GM23338 (cell line): Measurements from ENCODE around the gene GALNT9. TPM values are rescaled to one million over a fixed set of nuclear protein-coding genes. Genes with fewer than 3 reads are reported as not detected.

Experiments
- ATAC-seq: fragments of 200-7000 bp; cut with Tn5 transposase; 3 replicates; pipeline ENCODE4 v1.9.1; 2020
- DNase-seq: peaks from one replicate; pipeline ENCODE4 v3.0.0-alpha.2; 2015; ENCODE audit warnings: low spot score
- H2AFZ ChIP-seq: fragments of 200-600 bp; sonication (generic); 2 replicates; pipeline ENCODE4 v1.8.0; 2016; ENCODE audit warnings: antibody characterized with exemption, mild to moderate bottlenecking, moderate library complexity
- H3F3A ChIP-seq: fragments of 200-600 bp; sonication (generic); replicated peaks from 2 replicates; pipeline ENCODE4 v1.8.0; 2017; ENCODE audit warnings: antibody characterized with exemption, mixed run types, low read depth
- H3K27ac ChIP-seq: fragments of 200-600 bp; sonication (generic); 2 replicates; pipeline ENCODE4 v1.6.1; 2016; ENCODE audit warnings: low read depth
- H3K27me3 ChIP-seq: fragments of 200-600 bp; sonication (generic); 2 replicates; pipeline ENCODE4 v1.8.0; 2016; ENCODE audit warnings: mild to moderate bottlenecking, mixed run types, moderate library complexity; ENCODE audit not compliant: insufficient read depth
- H3K36me3 ChIP-seq: fragments of 200-600 bp; sonication (generic); 2 replicates; pipeline ENCODE4 v1.8.0; 2016; ENCODE audit warnings: mild to moderate bottlenecking; ENCODE audit not compliant: insufficient read depth
- H3K4me1 ChIP-seq: fragments of 200-600 bp; sonication (generic); 2 replicates; pipeline ENCODE4 v1.8.0; 2016; ENCODE audit warnings: mild to moderate bottlenecking, moderate library complexity; ENCODE audit not compliant: insufficient read depth
- H3K4me2 ChIP-seq: fragments of 200-600 bp; sonication (generic); 2 replicates; pipeline ENCODE4 v1.7.1; 2017; ENCODE audit warnings: mixed run types
- H3K4me3 ChIP-seq: fragments of 200-600 bp; sonication (generic); 2 replicates; pipeline ENCODE4 v1.6.1; 2016; ENCODE audit warnings: mixed run types
- H3K79me2 ChIP-seq: fragments of 200-600 bp; sonication (generic); replicated peaks from 2 replicates; pipeline ENCODE4 v1.8.0; 2017; ENCODE audit warnings: mild to moderate bottlenecking; ENCODE audit not compliant: insufficient read depth
- H3K9me2 ChIP-seq: fragments of 200-600 bp; sonication (generic); 2 replicates; pipeline ENCODE4 v1.8.0; 2017; ENCODE audit not compliant: insufficient read depth
- H4K20me1 ChIP-seq: fragments of 200-600 bp; sonication (generic); replicated peaks from 2 replicates; pipeline ENCODE4 v1.8.0; 2017; ENCODE audit warnings: mild to moderate bottlenecking; ENCODE audit not compliant: insufficient read depth
- H3K27ac Mint-ChIP-seq: 2 replicates; pipeline ENCODE4 v1.8.0; 2020; ENCODE audit warnings: inconsistent platforms, mild to moderate bottlenecking, moderate library complexity, mixed read lengths
- H3K27me3 Mint-ChIP-seq: 3 replicates; pipeline ENCODE4 v1.8.0; 2022; ENCODE audit warnings: low read depth, mild to moderate bottlenecking, moderate library complexity, mixed read lengths, inconsistent platforms; ENCODE audit not compliant: insufficient read depth, poor library complexity
- H3K36me3 Mint-ChIP-seq: 3 replicates; pipeline ENCODE4 v1.8.0; 2021; ENCODE audit warnings: low read depth, mild to moderate bottlenecking, inconsistent platforms, moderate library complexity, mixed read lengths
- H3K4me1 Mint-ChIP-seq: 3 replicates; pipeline ENCODE4 v1.8.0; 2020; ENCODE audit warnings: mild to moderate bottlenecking, inconsistent platforms, mixed read lengths
- H3K4me3 Mint-ChIP-seq: 3 replicates; pipeline ENCODE4 v1.8.0; 2021; ENCODE audit warnings: moderate library complexity, mild to moderate bottlenecking, inconsistent platforms, mixed read lengths
- H3K9me3 Mint-ChIP-seq: 3 replicates; pipeline ENCODE4 v1.8.0; 2020; ENCODE audit warnings: moderate library complexity, mild to moderate bottlenecking, inconsistent platforms, mixed read lengths
- CREB1 ChIP-seq: fragments of 250-450 bp; sonication (Bioruptor Pico); IDR thresholded peaks from 2 replicates; pipeline ENCODE4 v1.5.0; 2020; ENCODE audit warnings: low read depth, mild to moderate bottlenecking, moderate library complexity
- EZH2 ChIP-seq: fragments of 200-600 bp; sonication (generic); IDR thresholded peaks from one replicate; pipeline ENCODE4 v1.8.0; 2017; ENCODE audit warnings: antibody characterized with exemption, mild to moderate bottlenecking, low read depth; ENCODE audit not compliant: unreplicated experiment
- EZH2phosphoT487 ChIP-seq: fragments of 200-600 bp; sonication (generic); IDR thresholded peaks from one replicate; pipeline ENCODE4 v1.8.1; 2018; ENCODE audit warnings: antibody characterized with exemption; ENCODE audit not compliant: unreplicated experiment
- NANOG ChIP-seq: IDR thresholded peaks from 2 replicates; pipeline ENCODE4 v1.6.1; 2016; ENCODE audit warnings: antibody characterized with exemption, borderline replicate concordance
- STAT1 ChIP-seq: IDR thresholded peaks from one replicate; pipeline ENCODE4 v1.6.1; 2016; ENCODE audit warnings: antibody characterized with exemption; ENCODE audit not compliant: unreplicated experiment
- ZNF114 ChIP-seq: fragments of 250-450 bp; sonication (Bioruptor Pico); IDR thresholded peaks from 2 replicates; pipeline ENCODE4 v1.5.0; 2020; ENCODE audit warnings: mild to moderate bottlenecking, moderate library complexity
- ZNF331 ChIP-seq: fragments of 250-450 bp; sonication (Bioruptor Pico); IDR thresholded peaks from 2 replicates; pipeline ENCODE4 v1.5.0; 2020; ENCODE audit warnings: low read depth, mild to moderate bottlenecking, moderate library complexity
- polyA plus RNA-seq: library from polyadenylated mRNA; unstranded; fragments of >200 nt; fragmentation: Nextera tagmentation; extraction: Ambion mirVana; gene quantifications from 2 replicates; pipeline ENCODE4 v1.2.1, GENCODE V29; 2016
- total RNA-seq: library from RNA; depleted of rRNA; stranded (reverse); fragments of >200 nt; shearing (Covaris generic); gene quantifications from 2 replicates; pipeline ENCODE4 v1.2.3, GENCODE V29; 2014
- TF ChIP-seq, protein P1 (sequence below), 2 experiments: fragments of 200-600 bp in 1 of 2; sonication (generic) in 1 of 2; conservative IDR thresholded peaks; 2 replicates each; pipeline versions ENCODE4 v1.5.1 to v1.6.1; 2016 to 2017; ENCODE audit warnings: antibody characterized with exemption in 2 of 2, low read depth in 2 of 2, mild to moderate bottlenecking in 2 of 2, moderate library complexity in 1 of 2
- TF ChIP-seq, protein P2 (sequence below): IDR thresholded peaks from 2 replicates; pipeline ENCODE4 v1.6.1; 2016; ENCODE audit warnings: antibody characterized with exemption

GALNT9 gene
- total and polyA plus RNA-seq, 2 experiments from 2014 or later = 0.81 to 2.5 TPM

GRCh38 chr12:132306885-132307191 is 22.6 kb downstream of the GALNT9 start:
- Histone ChIP-seq H3F3A (no peaks in the 10 kb centered on the region), H3K36me3 (no peaks in the 10 kb centered on the region), H3K4me2 (no peak overlapping the region), H3K4me3 (no peak overlapping the region), H3K4me1 (no peaks in the 10 kb centered on the region), H4K20me1 (no peaks in the 10 kb centered on the region), H3K9me2 (no peaks in the 10 kb centered on the region), H3K27me3 (no peaks in the 10 kb centered on the region), H3K79me2 (no peaks in the 10 kb centered on the region), H2AFZ (no peak overlapping the region), H3K27ac (no peak overlapping the region)
- TF ChIP-seq STAT1 = no peak
- TF ChIP-seq EZH2 = no peak
- TF ChIP-seq ZNF331 (CRISPR knock-in tag) = no peak
- TF ChIP-seq, protein P1, sequence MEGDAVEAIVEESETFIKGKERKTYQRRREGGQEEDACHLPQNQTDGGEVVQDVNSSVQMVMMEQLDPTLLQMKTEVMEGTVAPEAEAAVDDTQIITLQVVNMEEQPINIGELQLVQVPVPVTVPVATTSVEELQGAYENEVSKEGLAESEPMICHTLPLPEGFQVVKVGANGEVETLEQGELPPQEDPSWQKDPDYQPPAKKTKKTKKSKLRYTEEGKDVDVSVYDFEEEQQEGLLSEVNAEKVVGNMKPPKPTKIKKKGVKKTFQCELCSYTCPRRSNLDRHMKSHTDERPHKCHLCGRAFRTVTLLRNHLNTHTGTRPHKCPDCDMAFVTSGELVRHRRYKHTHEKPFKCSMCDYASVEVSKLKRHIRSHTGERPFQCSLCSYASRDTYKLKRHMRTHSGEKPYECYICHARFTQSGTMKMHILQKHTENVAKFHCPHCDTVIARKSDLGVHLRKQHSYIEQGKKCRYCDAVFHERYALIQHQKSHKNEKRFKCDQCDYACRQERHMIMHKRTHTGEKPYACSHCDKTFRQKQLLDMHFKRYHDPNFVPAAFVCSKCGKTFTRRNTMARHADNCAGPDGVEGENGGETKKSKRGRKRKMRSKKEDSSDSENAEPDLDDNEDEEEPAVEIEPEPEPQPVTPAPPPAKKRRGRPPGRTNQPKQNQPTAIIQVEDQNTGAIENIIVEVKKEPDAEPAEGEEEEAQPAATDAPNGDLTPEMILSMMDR (conservative IDR thresholded peaks at IDR 0.05; ENCODE audit: low read depth in 2 of 2) = no peak
- TF ChIP-seq CREB1 (CRISPR knock-in tag) = no peak
- TF ChIP-seq EZH2phosphoT487 = no peak
- Mint-ChIP-seq H3K27ac (no peak overlapping the region), H3K36me3 (peaks cover 3% of the 10 kb centered on the region), H3K9me3 (peaks cover 17% of the 10 kb centered on the region), H3K4me3 (no peak overlapping the region), H3K4me1 (no peaks in the 10 kb centered on the region), H3K27me3 (peaks cover 15% of the 10 kb centered on the region)
- ATAC-seq (no peak), DNase-seq (no peak)

DNA sequence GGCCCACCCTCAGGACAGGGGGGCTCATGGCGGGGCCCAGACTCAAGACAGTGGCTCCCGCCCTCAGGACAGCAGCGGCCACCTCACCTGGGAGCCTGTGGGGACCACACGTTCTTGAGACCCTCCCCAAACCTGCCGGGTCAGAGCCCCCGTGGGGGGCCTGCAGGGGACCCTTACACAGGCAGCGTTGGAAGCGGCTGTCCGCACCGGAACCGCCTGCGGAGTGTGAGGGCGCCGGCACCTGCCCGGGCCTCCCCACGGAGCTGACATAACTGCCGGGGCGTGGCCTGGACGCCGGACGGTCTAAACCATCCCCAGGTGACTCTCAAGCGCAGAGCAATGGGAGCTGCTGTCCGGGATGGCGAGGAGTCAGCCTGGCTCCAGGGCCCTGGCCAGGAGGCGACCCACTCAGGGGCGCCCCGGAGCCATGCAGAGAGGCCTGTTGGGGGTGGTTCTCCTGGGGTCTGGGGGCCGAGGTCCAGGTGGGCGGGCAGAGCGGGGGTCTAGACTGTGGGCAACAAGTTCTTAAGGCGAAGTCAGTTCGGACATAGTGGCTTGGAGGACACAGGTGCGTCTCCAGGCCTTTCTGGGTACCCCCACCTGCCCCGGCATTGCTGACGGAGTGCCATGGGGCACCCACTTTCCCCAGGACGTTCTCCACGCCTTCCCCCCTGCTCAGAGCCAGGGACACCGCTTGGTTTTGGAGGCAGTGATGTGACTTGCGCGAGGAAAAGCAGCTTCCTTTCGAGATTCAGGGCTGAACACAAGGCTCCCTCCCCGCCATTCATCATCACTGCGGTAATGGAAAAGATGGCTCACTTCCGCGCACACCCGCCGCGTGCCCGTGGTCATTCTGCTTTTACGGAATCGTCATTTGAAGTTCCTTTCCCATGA is 23.2 kb downstream of the GALNT9 start:
- Histone ChIP-seq H3K79me2 (no peaks in the 10 kb centered on the region), H3K36me3 (no peaks in the 10 kb centered on the region), H3K27me3 (no peaks in the 10 kb centered on the region), H3F3A (no peaks in the 10 kb centered on the region), H3K9me2 (no peaks in the 10 kb centered on the region), H3K4me1 (no peaks in the 10 kb centered on the region), H3K27ac (no peak overlapping the region), H3K4me2 (no peak overlapping the region), H4K20me1 (no peaks in the 10 kb centered on the region), H2AFZ (no peak overlapping the region), H3K4me3 (no peak overlapping the region)
- no peak overlapping the region for H3K4me3 Mint-ChIP-seq
- ATAC-seq = no peak
- H3K4me1 Mint-ChIP-seq = no peaks in the 10 kb centered on the region
- H3K27ac Mint-ChIP-seq = no peak overlapping the region
- DNase-seq = no peak
- peaks cover 3% of the 10 kb centered on the region for H3K36me3 Mint-ChIP-seq
- H3K9me3 Mint-ChIP-seq = peaks cover 11% of the 10 kb centered on the region; the same call in 2 of the 3 replicates
- peaks cover 17% of the 10 kb centered on the region for H3K27me3 Mint-ChIP-seq
- TF ChIP-seq, protein P1 (conservative IDR thresholded peaks at IDR 0.05; ENCODE audit: low read depth in 2 of 2) = no peak
- TF ChIP-seq STAT1 (no peak), ZNF114 (CRISPR knock-in tag) (no peak), EZH2 (no peak), NANOG (no peak), ZNF331 (CRISPR knock-in tag) (no peak), CREB1 (CRISPR knock-in tag) (no peak)
- TF ChIP-seq, protein P2, sequence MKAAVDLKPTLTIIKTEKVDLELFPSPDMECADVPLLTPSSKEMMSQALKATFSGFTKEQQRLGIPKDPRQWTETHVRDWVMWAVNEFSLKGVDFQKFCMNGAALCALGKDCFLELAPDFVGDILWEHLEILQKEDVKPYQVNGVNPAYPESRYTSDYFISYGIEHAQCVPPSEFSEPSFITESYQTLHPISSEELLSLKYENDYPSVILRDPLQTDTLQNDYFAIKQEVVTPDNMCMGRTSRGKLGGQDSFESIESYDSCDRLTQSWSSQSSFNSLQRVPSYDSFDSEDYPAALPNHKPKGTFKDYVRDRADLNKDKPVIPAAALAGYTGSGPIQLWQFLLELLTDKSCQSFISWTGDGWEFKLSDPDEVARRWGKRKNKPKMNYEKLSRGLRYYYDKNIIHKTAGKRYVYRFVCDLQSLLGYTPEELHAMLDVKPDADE = no peak
